ENCODE results near the gene ATF6B. TPM values are rescaled to one million over a fixed set of nuclear protein-coding genes. Genes with fewer than 3 reads are reported as not detected.
A peak's percentile ranks its signal among the peaks of the same experiment; 100 is the strongest.

ATF6B gene
- 57.2 TPM for polyA plus RNA-seq (2012; ENCODE audit: low read depth, missing spikeins)

DNA sequence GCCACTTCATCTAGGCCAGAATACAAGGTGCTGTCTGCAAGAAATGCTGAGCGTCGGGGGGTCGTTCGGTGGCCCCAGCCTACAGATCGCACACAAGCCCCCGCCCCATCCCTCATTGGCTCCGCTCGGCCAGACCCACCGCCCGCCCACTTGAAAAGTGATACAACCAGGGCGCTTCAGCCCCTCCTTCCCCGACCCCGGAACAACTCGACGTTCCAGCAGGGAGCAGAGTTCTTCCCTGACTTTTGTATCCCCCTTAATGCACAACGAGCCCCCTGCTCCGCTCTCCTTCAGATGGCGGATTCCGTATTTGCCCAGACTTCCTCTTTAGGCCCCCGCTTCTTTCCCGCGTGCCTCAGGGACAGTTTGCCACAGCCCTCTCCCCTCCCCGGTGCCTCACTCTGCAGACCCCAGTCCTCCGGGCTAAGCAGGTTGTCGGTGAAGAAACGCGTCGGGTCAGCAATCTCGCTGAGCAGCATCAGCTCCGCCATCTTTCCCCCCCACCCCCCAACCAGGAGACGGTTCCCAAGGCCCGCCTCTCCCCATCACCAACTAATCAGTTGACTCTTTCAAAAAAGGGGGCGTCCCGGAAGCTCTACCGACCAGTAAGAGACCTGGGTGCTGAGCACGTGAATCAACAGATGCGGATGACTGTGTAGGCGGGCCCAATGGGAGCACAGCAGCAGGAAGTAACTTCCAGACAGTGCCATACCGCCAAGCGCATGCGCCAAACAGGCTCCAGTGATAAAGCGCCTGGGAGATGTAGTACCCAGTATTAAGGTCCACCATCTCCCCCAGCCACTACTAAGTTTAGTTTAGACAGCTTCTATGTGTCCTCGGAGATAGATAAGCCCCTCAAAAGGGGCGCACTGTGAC lies at the start of gene ATF6B:
Gene ATF6B, minus strand, starts transcription at position 530 of the 876 bp plus-strand sequence. Its CDS starts 39 bp downstream, at position 491.
- TF ChIP-seq TAF1 (IDR thresholded peaks at IDR 0.05; ENCODE audit: low read depth, low read length) (peak; percentile 80; the same call in 1 of the 2 replicates), SPI1 (IDR thresholded peaks at IDR 0.05; ENCODE audit: low read depth, low read length) (peak; percentile 37; the same call in 1 of the 2 replicates), POLR2A (IDR thresholded peaks at IDR 0.05; ENCODE audit: low read depth, low read length) (peak; percentile 84), POU2F2 (IDR thresholded peaks at IDR 0.05; ENCODE audit: low read depth, low read length) (peak; percentile 37; the same call in 1 of the 2 replicates), PAX5 (IDR thresholded peaks at IDR 0.05; ENCODE audit: insufficient read depth, low read length, severe bottlenecking) (no peak), POLR2AphosphoS5 (IDR thresholded peaks at IDR 0.05; ENCODE audit: low read depth, low read length) (peak; percentile 61; the same call in 1 of the 2 replicates)
- DNase-seq (ENCODE audit: insufficient read length, low spot score) (peak; percentile 90), FAIRE-seq (peak; percentile 90)

DNA sequence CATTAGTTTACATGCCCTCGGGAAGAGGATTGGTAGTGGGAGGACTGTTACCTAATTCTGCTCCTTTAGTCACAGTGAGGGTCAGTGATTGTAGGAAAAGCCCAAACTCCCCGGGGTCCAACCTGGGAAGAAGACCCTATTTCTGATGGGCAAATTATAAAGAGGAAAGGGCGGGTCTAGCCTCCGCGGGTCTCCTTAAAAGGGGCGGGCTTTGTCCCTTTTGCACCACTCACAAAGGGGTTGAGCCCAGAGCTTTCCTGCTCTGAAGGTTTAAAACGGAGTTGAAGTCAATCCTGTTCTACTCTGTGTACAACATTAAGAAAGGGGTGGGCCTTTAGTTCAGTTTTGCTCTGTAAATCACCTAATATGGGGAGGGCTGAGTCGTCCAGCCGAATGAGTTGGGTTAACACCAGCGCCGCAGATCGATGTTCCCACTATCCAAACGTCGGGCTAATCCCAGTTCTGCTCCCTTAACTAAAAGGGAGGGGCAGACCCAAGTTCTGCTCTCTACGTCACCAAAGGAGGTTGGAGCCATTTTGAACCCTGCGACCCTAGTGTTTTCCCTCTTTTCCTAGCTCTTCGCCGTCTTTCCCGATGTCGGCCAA lies 49.2 kb upstream of the ATF6B start:
- DNase-seq (ENCODE audit: insufficient read length, low spot score) (no peak), FAIRE-seq (peak; percentile 5)
- TF ChIP-seq SPI1 (IDR thresholded peaks at IDR 0.05; ENCODE audit: low read depth, low read length) (no peak), POLR2AphosphoS5 (IDR thresholded peaks at IDR 0.05; ENCODE audit: low read depth, low read length) (peak; percentile 53)

DNA sequence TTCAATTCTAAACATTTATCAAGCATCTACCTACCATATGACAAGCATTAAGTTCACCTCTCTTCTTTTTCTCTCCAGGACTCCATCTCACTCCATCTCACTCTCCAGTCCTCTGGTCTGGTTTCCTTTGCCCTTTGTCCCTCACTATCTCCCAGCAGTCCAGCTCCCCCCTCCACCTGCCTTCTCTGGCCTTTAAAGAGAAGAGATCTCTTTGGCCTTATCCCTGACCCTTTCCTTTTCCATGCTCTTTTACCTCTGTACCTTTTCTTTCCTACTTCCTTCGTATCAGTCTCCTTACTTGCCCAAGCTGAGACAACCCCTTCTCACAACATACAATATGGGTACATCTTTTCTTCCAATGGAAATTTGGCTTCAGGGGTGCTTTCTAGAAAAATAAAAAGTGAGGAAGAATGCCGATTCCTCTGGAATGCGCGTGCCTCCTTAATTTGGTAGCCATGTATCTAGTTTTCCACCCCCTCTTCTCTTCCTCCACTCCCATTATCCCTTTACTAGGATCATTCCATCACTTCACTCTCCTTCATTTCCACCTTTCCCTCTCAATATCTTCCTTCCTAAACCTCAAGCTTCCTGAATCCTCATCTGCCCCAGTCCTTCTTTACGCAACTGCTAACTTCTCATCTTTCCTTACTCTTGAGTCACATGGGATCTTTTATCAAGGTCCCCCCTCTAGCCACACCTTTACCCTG lies 48.6 kb upstream of the ATF6B start:
- FAIRE-seq (no peak), DNase-seq (ENCODE audit: insufficient read length, low spot score) (no peak)

DNA sequence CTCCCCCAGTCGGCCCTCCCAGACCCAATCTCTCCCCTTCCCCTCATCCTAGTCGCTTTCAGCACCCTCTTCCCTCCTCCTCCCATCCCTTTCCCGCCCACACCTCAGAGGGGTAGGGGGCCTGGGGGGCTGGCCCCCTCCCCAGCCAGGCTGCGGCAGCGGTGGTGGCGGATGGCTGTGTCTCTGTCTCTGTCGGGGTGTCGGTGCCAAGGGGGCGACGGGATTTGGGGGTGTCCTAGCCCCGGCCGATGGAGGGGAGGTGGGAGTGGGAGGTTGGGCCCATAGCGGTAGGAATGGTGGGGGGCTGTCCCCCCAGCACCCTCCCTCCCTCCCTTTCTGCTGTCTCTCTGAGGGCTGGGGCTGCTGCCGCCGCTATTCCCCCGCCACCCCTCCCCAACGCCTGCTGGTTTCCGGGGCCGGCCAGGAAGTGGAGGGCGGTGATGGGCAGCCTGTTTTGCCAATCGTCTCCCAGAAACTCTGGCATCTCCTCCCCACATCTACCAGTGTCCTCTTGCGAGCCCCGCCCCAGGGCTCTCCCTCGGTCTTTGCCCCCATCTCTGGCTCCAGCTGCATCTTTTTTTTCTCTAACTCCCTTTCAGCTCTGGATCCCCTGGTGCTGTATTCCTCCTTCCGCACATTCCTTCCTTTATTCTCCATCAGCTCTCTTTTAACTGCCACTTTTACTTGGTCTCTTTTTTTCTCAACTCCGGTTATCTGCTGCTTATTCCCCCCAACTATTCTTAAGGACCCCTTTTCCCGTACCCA lies 47.8 kb upstream of the ATF6B start, which contains the start of gene AGPAT1:
Gene AGPAT1, minus strand, starts transcription at position 374 of the 765 bp plus-strand sequence. CDS start 4,588 bp downstream, outside the sequence.
- peak; percentile 97 for DNase-seq (ENCODE audit: insufficient read length, low spot score)
- FAIRE-seq, result peak; percentile 68
- TF ChIP-seq PAX5 (IDR thresholded peaks at IDR 0.05; ENCODE audit: insufficient read depth, low read length, severe bottlenecking), result no peak
- no peak for TF ChIP-seq POLR2AphosphoS5 (IDR thresholded peaks at IDR 0.05; ENCODE audit: low read depth, low read length)
- TF ChIP-seq POU2F2 (IDR thresholded peaks at IDR 0.05; ENCODE audit: low read depth, low read length), result no peak
- no peak for TF ChIP-seq TAF1 (IDR thresholded peaks at IDR 0.05; ENCODE audit: low read depth, low read length)
- no peak for TF ChIP-seq SPI1 (IDR thresholded peaks at IDR 0.05; ENCODE audit: low read depth, low read length)
- no peak; the same call in 1 of the 2 replicates for TF ChIP-seq POLR2A (IDR thresholded peaks at IDR 0.05; ENCODE audit: low read depth, low read length)

More for the DNA sequence above, 48.6 kb upstream of the ATF6B start:
- TF ChIP-seq TAF1 (IDR thresholded peaks at IDR 0.05; ENCODE audit: low read depth, low read length), result no peak
- no peak for TF ChIP-seq SPI1 (IDR thresholded peaks at IDR 0.05; ENCODE audit: low read depth, low read length)
- no peak for TF ChIP-seq PAX5 (IDR thresholded peaks at IDR 0.05; ENCODE audit: insufficient read depth, low read length, severe bottlenecking)
- no peak for TF ChIP-seq POLR2A (IDR thresholded peaks at IDR 0.05; ENCODE audit: low read depth, low read length)
- TF ChIP-seq POLR2AphosphoS5 (IDR thresholded peaks at IDR 0.05; ENCODE audit: low read depth, low read length), result no peak
- TF ChIP-seq POU2F2 (IDR thresholded peaks at IDR 0.05; ENCODE audit: low read depth, low read length), result no peak

DNA sequence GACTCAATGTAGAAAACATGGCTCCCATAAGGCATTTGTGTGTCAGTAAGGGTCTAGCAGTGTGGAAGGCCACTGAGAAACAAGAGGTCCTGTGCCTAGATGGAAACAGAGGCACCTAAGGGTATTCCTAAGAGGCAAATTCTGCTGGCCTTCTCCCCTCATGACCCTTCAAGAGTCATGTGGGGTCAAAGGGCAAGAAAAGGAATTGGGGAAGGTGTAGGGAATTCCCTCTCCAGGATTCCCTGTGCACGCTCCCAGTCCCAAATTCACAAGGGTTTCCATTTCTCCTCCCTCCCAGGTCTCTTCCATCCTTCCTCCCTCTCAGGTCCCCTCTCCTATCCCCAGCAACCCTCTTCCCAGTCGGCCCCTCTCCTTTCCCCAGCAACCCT lies 47.3 kb upstream of the ATF6B start:
- no peak for TF ChIP-seq POLR2AphosphoS5 (IDR thresholded peaks at IDR 0.05; ENCODE audit: low read depth, low read length)
- no peak for TF ChIP-seq POLR2A (IDR thresholded peaks at IDR 0.05; ENCODE audit: low read depth, low read length)
- no peak for TF ChIP-seq POU2F2 (IDR thresholded peaks at IDR 0.05; ENCODE audit: low read depth, low read length)
- no peak for TF ChIP-seq SPI1 (IDR thresholded peaks at IDR 0.05; ENCODE audit: low read depth, low read length)
- no peak for TF ChIP-seq PAX5 (IDR thresholded peaks at IDR 0.05; ENCODE audit: insufficient read depth, low read length, severe bottlenecking)
- TF ChIP-seq TAF1 (IDR thresholded peaks at IDR 0.05; ENCODE audit: low read depth, low read length), result no peak
- DNase-seq (ENCODE audit: insufficient read length, low spot score), result no peak
- FAIRE-seq, result no peak

- TF ChIP-seq POLR2AphosphoS5 (IDR thresholded peaks at IDR 0.05; ENCODE audit: low read depth, low read length) (no peak), TAF1 (IDR thresholded peaks at IDR 0.05; ENCODE audit: low read depth, low read length) (no peak), SPI1 (IDR thresholded peaks at IDR 0.05; ENCODE audit: low read depth, low read length) (no peak), POU2F2 (IDR thresholded peaks at IDR 0.05; ENCODE audit: low read depth, low read length) (no peak), POLR2A (IDR thresholded peaks at IDR 0.05; ENCODE audit: low read depth, low read length) (no peak), PAX5 (IDR thresholded peaks at IDR 0.05; ENCODE audit: insufficient read depth, low read length, severe bottlenecking) (no peak)
- FAIRE-seq (no peak), DNase-seq (ENCODE audit: insufficient read length, low spot score) (no peak)
Observed at GRCh38 chr6:32174416-32174815, 46.4 kb upstream of the ATF6B start.

- TF ChIP-seq POLR2AphosphoS5 (IDR thresholded peaks at IDR 0.05; ENCODE audit: low read depth, low read length), result no peak
- TF ChIP-seq TAF1 (IDR thresholded peaks at IDR 0.05; ENCODE audit: low read depth, low read length), result no peak
- TF ChIP-seq SPI1 (IDR thresholded peaks at IDR 0.05; ENCODE audit: low read depth, low read length), result 0 out of 2 replicates have a peak, but pooled peaks have one; percentile 3
- TF ChIP-seq POU2F2 (IDR thresholded peaks at IDR 0.05; ENCODE audit: low read depth, low read length), result no peak
- no peak for TF ChIP-seq PAX5 (IDR thresholded peaks at IDR 0.05; ENCODE audit: insufficient read depth, low read length, severe bottlenecking)
- TF ChIP-seq POLR2A (IDR thresholded peaks at IDR 0.05; ENCODE audit: low read depth, low read length), result no peak
- DNase-seq (ENCODE audit: insufficient read length, low spot score) (no peak), FAIRE-seq (no peak)
Observed at GRCh38 chr6:32173051-32173727, 45.1 kb upstream of the ATF6B start.

GRCh38 chr6:32171234-32171633 lies 43.2 kb upstream of the ATF6B start:
- TF ChIP-seq SPI1 (IDR thresholded peaks at IDR 0.05; ENCODE audit: low read depth, low read length) (no peak), POU2F2 (IDR thresholded peaks at IDR 0.05; ENCODE audit: low read depth, low read length) (no peak), POLR2A (IDR thresholded peaks at IDR 0.05; ENCODE audit: low read depth, low read length) (no peak), POLR2AphosphoS5 (IDR thresholded peaks at IDR 0.05; ENCODE audit: low read depth, low read length) (no peak), TAF1 (IDR thresholded peaks at IDR 0.05; ENCODE audit: low read depth, low read length) (no peak), PAX5 (IDR thresholded peaks at IDR 0.05; ENCODE audit: insufficient read depth, low read length, severe bottlenecking) (no peak)
- DNase-seq (ENCODE audit: insufficient read length, low spot score), result no peak
- no peak for FAIRE-seq
